Stimulated activated CD8-positive, alpha-beta memory T cell treated with anti-CD3 and anti-CD28 coated beads, Interleukin-4, amount 100 ng/mL, for 48 hours (primary cell): ENCODE measurements around the gene MT1M.
A peak's percentile ranks its signal among the peaks of the same experiment; 100 is the strongest.
"Not testable (repeated sequence)": the region's sequence is repeated elsewhere in the genome, so short reads cannot be mapped to it uniquely, and the experiment has no call there.

Experiments used
- DNase-seq: peaks from one replicate; pipeline ENCODE4 v3.0.0-alpha.2; 2020

MT1M gene

GRCh38 chr16:56652600-56652999, 20.1 kb downstream of the MT1M start:
- no peak for DNase-seq

DNA sequence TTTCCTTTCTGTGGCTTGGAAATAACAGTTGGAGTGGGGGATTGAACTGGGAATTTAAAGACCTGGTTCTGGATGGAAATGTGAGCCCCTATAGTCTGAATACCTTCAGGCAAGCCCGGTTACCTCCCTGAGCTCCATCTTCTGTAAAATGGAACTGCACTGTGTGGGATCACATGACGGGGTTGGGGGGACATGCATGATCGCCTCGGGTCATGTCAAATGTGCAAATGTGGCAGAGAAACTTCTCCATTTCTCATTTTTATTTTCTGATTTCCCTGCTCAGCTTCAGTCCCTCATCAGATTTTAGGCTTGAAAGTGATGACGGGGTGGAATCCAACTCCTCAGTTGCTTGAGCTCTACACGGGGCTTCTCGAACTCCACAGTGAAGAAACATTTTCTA, 20.8 kb downstream of the MT1M start:
- no peak for DNase-seq

DNA sequence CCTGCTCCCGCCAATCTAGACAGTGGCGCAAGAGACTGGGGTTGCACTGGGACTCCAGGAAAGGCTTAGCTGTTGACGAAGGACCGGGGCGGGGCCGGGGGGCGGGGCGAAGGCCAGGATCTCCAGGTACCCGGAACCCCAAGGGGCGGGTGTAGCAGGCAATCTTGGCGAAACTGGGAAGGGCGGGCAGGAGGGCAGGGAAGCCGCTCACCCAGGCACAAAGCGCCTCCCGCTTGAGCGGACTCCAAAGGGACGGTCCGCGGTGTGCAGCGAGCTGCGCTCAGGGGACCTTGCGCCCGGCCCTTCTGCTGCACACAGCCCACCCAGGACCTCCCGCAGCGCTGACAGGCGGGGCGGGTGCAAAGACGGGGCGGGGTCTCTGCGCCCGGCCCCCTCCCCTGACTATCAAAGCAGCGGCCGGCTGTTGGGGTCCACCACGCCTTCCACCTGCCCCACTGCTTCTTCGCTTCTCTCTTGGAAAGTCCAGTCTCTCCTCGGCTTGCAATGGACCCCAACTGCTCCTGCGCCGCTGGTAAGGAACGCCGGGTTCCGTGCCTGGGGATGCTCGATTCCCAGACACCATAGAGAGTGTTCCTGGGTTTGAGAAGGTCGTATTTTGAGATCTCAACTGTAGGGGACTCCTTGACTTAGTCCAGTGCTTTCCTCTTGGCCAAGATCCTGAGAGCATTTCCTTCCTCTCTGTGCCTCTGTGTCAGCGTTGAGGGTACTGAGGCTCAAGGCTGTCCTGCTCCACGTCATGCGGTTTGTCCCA, 25.3 kb downstream of the MT1M start, which contains the start of gene MT1F:
MT1F (plus strand) TSS at position 405 of the 772 bp plus-strand sequence; CDS start at position 505, 100 bp downstream.
- DNase-seq, result peak; percentile 85

DNA sequence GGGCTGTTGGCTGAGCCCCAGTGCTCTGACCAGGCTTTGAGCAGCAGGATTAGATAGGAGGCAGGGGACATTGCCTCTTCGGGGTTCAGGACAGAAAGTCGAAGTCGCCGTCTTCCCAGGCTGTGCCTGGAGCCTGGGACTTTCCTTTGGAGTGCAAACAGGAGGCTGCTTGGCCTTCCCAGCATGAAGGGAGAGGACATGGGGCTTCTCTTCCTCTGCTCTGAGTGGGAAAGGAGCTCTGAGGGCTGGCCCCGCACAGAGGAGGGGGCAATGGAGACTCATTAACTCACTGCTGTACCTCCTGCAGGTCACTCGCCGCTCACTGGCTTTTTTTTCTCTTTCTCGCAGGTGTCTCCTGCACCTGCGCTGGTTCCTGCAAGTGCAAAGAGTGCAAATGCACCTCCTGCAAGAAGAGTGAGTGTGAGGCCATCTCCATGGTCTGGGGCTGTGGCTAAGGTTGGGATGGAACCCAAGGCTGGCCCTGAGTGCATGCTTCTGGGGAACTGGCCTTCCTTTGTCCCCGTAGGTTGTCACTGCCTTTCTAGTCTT, 25.9 kb downstream of the MT1M start:
- no peak for DNase-seq

DNA sequence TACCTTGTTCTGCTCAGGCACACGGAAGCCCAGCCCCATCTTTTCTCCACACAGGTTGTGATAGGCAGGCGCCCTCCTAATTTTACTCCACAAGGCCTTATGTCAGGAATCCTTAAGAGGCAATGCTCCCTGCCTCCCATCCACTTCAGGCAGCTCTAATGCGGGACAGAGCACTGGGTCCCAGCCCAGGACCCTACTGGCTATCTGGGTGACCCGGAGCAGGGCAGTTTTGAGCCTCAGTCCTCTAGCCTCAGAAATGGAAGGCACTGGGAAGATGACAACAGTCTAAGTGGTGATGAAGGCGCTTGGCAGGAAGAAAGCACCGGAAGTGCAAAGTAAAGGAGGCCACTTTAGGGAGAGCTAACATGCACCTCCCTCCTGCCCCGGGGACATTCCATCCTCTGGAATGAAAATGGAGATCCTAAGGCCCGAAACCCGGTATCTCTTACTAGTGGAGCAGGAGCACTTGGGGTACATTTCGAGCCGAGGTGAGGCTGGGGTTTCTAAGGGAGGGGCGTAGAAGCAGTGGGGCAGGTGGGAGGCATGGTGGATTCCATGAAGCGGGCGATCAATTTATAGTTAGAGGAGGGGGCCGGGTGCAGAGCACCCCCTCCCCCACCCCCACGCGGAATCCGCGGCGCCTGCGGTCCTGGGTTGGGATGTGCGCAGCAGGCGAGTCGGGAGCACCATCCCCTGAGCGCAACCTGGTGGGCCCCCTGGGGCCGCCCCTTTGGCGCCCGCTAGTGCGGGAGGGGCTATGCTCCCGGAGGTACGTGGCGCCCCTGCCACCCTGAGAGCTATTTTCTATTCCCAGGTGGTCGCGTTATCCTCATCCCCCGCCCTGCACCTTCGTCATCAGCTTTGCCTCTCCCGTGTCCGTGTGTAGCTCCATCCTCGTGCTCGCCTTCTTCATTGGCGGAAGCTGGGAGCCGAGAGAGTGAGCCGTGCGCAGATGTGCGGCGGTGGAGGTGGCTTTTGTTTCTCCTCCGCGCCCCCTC, 30.2 kb downstream of the MT1M start:
- peak; percentile 69 for DNase-seq

DNA sequence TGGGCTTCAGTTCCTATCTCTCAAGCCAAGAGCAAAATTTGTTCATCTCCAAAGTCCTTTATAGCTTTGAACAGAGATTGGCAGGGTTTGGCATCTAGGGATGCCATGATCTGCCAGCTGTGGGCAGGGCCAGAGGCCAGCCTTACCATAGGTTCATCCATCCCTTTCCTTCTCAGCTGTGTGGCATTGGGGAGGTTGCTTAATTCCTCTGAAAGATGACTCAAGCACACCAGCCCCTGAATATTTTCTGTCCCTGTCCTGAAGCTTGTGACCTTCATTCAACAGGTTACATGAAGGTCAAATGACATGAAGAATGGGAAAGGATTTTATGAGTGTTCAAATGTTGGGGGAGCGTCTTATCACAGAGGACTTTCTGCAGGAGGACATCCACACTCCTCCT, 32.0 kb downstream of the MT1M start:
- DNase-seq, result no peak

DNA sequence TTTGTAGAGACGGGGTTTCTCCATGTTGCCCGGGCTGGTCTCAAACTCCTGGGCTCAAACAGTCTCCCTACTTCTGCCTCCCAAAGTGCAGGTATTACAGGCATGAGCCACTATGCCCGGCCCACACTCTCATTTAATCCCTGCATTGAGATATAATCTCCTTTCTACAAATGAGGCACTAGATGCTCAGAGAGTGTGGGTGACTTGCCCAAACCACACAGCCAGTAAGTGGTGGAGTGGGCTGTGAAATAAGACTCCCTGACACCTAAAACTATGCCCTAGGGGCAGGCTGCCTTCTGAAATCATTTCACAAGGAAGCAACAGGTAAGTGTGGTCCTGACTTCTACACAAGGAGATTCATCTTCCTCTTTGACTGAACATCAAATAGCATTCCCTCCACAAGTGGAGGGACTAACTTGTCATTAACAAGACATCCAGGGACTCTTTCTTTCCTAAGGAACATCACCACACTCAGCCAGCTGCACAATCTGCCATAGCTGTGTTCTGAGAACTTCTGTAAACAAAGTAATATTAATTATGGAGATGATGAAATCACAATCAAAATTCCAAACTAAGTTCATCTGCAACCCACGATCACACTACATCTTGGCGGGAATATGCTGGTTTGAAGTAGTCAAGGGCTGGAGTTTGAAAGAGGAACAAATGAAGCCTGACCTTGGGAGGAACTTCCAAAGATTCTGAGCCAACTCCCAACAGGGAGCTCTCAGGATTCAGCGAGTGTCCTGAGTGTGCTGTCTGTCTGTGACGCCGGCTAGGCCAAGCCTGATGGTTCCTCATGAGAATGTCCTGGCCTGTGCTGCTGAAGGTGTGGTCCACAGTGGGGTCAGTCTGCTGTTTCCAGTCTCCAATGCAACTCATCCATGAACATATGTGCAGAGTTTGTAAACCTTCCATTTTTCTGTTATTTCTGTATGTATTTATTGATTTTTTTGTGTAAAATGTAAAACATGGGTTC, 33.1 kb downstream of the MT1M start:
- DNase-seq, result not testable (repeated sequence)

GRCh38 chr16:56667581-56668571, 35.4 kb downstream of the MT1M start, which contains the start of gene MT1G:
Gene MT1G (minus strand): TSS chr16:56668065. CDS start chr16:56667993, 72 bp downstream.
- DNase-seq, result peak; percentile 69

DNA sequence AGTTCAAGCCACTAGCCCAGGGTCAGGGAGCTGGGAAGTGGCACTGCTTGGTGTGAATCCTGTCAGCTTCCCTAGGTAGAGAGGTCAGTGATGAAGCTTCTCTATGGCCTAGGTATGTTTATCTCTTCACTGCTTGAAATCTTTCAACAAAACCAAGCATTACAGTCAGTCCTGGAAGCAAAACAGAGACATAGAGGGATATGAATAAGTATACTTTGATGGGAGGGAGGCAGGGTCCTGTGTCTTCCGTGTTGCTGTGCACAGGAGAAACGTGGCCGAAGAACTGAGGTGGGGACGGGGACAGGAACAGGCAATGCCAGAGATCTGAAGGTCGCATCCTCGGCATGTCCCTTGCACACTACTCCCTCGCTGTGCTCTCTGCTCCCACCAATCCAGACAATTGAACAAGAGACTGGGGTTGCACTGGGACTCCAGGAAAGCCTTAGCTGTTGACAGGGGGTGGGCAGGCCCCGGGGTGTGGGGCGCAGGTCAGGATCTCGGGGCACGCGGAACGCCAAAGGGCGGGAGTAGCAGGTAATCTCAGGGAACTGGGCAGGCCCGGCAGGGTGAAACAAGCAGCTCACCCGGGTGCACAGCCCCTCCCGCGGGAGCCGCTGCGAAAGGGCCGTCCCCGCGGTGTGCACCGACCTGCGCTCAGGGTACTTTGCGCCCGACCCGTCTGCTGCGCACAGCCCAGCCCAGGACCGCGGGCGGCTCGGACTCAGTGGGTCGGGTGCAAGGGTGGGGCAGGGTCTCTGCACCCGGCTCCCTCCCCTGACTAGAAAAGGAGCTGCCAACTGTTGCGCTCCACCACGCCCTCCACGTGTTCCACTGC, 36.8 kb downstream of the MT1M start, which contains the start of gene MT1H:
MT1H (plus strand) TSS at position 810 of the 835 bp plus-strand sequence. CDS start 71 bp downstream, outside the sequence.
- peak; percentile 62 for DNase-seq

- no peak for DNase-seq
These were observed 37.6 kb downstream of the MT1M start for GRCh38 chr16:56669840-56670619.

- DNase-seq, result no peak
These were observed 38.1 kb downstream of the MT1M start for GRCh38 chr16:56670620-56670934.

- DNase-seq, result not testable (repeated sequence)
These were observed 39.2 kb downstream of the MT1M start for GRCh38 chr16:56671691-56672090.

GRCh38 chr16:56672171-56672570, 39.7 kb downstream of the MT1M start:
- DNase-seq, result not testable (repeated sequence)

- no peak for DNase-seq
These were observed 40.5 kb downstream of the MT1M start for GRCh38 chr16:56672761-56673536.

DNA sequence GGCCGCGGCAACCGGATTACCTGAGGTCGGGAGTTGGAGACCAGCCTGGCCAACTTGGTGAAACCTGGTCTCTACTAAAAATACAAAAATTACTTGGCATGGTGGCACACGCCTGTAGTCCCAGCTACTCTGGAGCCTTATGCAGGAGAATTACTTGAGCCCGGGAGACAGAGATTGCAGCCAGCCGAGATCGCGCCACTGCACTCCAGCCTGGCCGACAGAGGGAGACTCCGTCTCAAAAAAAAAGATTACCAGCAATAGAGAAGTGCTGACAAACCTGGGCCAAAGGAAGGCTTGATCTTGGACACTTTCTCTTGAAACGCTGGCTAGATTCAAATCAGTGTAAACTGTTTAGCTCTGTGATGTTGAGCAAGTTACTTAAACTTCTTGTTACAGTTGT, 41.5 kb downstream of the MT1M start:
- no peak for DNase-seq

DNA sequence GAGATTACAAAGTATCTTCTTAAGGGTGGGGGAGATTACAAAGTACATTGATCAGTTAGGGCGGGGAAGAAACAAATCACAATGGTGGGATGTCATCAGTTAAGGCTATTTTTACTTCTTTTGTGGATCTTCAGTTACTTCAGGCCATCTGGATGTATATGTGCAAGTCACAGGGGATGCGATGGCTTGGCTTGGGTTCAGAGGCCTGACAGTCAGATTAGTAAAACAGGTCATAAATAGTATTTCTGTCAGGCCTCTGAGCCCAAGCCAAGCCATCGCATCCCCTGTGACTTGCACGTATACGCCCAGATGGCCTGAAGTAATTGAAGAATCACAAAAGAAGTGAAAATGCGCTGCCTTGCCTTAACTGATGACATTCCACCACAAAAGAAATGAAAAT, 42.1 kb downstream of the MT1M start:
- not testable (repeated sequence) for DNase-seq

DNA sequence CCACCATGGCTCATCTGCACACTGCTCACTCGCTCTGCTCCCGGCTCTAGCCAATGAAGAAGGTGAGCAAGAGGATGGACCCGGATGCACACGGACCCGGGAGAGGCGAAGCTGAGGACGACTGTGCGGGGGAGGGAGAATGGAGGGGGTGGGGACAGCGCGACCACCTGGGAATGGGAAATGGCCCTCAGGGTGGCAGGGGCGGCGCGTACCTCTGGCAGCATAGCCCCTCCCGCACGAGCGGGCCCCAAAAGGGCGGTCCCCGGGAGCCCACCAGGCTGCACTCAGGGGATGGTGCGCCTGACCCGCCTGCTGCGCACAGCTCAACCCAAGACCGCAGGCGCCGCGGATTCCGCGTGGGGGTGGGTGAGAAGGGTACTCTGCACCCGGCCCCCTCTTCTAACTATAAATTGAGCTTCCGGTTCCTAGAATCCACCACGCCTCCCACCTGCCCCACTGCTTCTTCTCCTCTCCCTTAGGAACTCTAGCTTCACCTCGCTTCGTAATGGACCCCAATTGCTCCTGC, 43.3 kb downstream of the MT1M start:
- DNase-seq, result peak; percentile 79

DNA sequence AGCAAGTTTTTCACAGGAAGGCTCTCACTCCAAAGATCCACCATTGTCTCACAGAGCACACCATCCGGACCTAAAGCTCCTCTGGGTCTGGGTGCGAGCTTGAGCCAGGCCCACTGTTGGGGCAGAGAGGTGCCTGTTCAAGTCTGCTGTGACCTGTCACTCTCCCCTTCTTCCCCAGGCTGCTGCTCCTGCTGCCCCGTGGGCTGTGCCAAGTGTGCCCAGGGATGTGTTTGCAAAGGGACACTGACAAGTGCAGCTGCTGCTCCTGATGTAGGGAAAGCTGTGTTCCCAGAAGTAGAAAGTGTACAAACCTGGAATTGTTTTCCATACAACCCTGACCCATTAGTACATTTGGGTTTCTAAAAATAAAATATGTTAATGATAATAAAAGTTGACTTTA, 45.0 kb downstream of the MT1M start:
- no peak for DNase-seq
